BE2C (cell line): ENCODE measurements around the gene SKOR1.
A peak's percentile ranks its signal among the peaks of the same experiment; 100 is the strongest.

ENCODE experiments used
- DNase-seq: peaks from one replicate; pipeline ENCODE4 v3.0.0-alpha.2; 2020
- H3K27me3 ChIP-seq: fragments of 250-450 bp; sonication (Bioruptor Pico); 2 replicates; pipeline ENCODE4 v1.5.1; 2020; ENCODE audit warnings: mild to moderate bottlenecking
- H3K36me3 ChIP-seq: fragments of 250-450 bp; sonication (Bioruptor Pico); 2 replicates; pipeline ENCODE4 v1.5.1; 2020; ENCODE audit warnings: mild to moderate bottlenecking
- H3K4me1 ChIP-seq: fragments of 250-450 bp; sonication (Bioruptor Pico); 2 replicates; pipeline ENCODE4 v1.5.1; 2020
- H3K4me3 ChIP-seq: 2 replicates; pipeline ENCODE4 v1.5.1; 2011; ENCODE audit warnings: low read depth, low read length
- H3K9me3 ChIP-seq: fragments of 250-450 bp; sonication (Bioruptor Pico); 2 replicates; pipeline ENCODE4 v1.5.1; 2020
- TF ChIP-seq, protein P1 (sequence below): IDR thresholded peaks from 2 replicates; pipeline ENCODE4 v1.5.1; 2012; ENCODE audit warnings: mild to moderate bottlenecking, low read depth, low read length

SKOR1 gene

DNA sequence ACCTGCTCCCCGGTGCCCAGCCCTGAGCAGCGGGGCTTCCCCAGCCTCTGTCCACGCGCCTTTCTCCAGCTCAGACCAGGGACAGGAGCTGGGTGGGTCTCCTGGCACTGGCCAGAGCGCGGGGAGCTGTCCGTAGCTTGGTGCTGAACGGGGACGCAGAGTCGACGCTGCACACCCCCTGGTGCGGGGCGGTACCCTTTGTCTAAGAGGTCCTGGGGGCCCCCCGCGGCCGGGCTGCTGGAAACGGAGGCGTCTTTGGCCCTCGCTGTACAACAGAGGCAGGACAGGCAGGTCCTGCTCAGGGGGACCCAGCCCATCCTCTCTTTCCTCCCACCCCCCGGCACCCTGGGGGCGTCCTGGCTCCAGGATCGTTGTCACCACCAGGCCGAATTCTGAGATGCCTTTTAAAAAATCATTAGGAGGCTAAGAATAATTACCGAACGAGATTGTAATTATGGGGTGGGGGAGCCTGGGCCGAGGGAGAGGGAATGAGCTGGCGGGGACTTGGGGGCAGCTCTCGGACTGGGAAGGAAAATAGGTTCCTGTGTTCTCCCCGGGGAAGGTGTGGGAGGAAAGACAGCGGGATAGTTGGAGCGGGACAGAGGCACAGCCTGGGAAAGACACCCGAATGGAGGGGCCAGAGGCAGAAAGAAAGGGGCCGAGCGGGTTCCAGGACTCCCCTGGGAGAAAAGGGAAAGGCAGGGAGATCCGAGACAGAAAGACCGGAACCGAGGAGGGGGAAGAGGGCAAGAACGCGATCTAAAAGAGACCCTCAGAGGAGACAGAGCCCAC lies 4.1 kb upstream of the SKOR1 start:
- DNase-seq = no peak
- H3K4me1 ChIP-seq = no peaks in the 10 kb centered on the region
- H3K36me3 ChIP-seq = no peaks in the 10 kb centered on the region
- TF ChIP-seq, protein P1, sequence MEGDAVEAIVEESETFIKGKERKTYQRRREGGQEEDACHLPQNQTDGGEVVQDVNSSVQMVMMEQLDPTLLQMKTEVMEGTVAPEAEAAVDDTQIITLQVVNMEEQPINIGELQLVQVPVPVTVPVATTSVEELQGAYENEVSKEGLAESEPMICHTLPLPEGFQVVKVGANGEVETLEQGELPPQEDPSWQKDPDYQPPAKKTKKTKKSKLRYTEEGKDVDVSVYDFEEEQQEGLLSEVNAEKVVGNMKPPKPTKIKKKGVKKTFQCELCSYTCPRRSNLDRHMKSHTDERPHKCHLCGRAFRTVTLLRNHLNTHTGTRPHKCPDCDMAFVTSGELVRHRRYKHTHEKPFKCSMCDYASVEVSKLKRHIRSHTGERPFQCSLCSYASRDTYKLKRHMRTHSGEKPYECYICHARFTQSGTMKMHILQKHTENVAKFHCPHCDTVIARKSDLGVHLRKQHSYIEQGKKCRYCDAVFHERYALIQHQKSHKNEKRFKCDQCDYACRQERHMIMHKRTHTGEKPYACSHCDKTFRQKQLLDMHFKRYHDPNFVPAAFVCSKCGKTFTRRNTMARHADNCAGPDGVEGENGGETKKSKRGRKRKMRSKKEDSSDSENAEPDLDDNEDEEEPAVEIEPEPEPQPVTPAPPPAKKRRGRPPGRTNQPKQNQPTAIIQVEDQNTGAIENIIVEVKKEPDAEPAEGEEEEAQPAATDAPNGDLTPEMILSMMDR = no peak
- H3K27me3 ChIP-seq = peaks cover 86% of the 10 kb centered on the region
- H3K4me3 ChIP-seq = no peak overlapping the region
- no peaks in the 10 kb centered on the region for H3K9me3 ChIP-seq

DNA sequence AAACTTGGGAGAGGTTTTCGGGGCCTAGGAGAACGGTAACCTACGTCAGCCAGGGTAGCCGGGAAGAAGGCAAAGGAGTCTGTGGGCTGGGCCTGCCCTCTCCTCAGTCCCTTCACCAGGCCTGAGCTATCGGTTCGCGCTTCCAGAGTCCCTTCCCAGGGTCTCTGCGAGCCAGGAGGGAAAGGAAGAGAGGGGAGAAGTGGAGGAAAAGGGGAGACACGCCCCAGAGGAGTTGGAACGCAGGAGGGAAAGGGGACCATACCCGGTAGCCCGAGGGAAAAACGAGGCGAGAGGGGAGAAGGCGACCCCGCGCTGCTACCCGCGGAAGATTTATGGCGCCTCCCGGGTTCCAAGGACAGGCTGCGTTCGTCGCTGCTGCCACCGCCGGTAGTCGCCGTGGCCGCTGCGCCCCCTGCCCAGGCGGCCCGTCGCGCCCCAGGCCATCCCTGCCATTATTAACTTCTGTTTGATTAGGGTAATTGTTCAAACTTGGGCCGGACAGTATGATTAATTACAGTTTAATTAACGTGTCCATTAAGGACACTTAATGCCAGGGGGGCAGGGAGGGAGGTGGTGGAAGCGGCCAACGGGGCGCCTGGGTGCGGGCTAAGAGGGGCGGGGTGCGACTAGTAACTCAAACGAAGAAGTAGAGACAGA lies 3.4 kb upstream of the SKOR1 start:
- Histone ChIP-seq H3K27me3 (peaks cover 93% of the 10 kb centered on the region), H3K9me3 (no peaks in the 10 kb centered on the region), H3K4me1 (no peaks in the 10 kb centered on the region), H3K36me3 (no peaks in the 10 kb centered on the region), H3K4me3 (no peak overlapping the region)
- TF ChIP-seq, protein P1 = no peak
- no peak for DNase-seq

DNA sequence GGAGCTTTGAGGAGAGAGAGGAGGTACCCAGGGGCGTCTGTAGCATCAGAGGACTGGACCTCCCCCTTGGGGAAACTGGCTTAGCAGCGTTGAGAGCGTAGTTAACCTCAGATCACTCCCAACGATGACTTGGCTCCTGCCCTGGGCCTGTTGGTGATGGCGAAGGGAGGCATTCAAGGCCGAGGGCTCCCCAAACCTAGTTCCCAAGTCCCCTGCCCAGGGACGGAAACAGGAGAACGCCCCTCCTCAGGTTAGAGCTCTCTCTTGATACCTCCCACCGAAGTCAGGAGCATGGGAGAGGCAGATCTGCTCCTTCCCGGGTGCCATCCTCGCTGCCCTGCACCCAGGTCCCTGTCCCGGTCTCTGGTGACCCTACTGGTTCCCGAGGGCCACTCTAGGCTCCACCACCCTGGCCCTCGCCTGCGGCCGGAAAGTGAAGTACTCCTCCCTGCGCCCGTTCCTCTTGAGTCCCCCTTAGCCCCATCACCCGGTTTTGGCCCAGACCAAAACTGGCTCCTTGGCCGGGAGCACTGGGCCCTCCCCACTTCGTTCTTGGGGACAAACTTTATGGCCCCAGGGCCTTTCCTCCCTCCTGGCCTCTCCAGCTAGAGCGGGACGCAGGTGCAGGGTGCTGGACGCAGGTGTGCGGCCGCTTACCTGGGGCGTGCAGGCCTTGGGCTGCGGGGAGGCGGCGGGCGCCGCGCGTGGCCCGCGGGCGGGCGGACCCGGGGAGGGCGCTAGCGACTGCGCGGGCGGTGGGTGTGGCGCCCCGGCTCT lies 2.6 kb upstream of the SKOR1 start:
- TF ChIP-seq, protein P1 = no peak
- DNase-seq = no peak

DNA sequence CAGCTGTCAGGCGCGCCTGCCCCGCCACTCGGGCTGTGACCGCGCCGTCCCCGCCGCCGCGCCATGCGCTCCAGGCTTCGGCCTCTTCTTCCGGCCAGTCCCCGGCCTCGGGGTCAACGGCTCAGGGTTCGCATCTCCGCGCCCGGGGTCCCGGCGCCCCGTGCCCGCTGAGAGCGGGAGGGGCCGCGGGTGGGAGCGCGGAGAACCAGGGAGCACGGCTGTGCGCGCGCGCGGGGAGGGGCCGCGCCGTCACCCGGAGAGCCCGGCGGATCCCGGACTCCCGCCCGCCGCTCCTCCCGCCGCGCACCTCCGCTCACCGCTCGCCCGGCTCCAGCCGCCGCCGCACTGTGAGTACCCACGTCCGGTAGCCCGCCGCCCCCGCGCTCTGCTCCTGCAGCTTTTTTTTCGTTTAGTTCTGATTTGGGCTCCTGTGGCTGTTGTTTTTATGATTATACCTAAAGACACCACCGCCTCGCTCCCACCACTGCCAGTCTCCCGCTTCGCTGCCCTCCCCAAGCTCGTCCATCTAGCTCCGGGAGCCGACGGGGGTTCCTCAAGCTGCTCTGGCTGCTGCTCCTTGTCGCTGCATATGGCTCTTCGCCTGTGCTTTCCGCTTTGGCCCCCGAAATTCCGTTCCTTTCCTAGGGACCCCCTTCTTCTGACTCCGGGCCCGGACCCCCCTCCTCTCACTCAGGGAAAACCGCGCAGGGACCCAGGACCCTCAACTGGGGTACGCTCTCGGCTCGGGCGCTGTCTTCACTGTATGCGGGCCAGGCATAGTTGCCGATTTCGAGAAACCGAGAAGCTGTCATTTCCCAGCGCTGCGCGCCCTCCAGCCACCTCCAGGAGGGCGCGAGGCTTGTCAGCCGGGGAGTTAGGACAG lies 1.8 kb upstream of the SKOR1 start:
- TF ChIP-seq, protein P1 = peak; percentile 10; the same call in 1 of the 2 replicates
- H3K4me1 ChIP-seq = no peaks in the 10 kb centered on the region
- DNase-seq = no peak
- peak overlapping the region; percentile 32 for H3K4me3 ChIP-seq
- H3K27me3 ChIP-seq = peaks cover 96% of the 10 kb centered on the region
- no peaks in the 10 kb centered on the region for H3K36me3 ChIP-seq
- no peaks in the 10 kb centered on the region for H3K9me3 ChIP-seq

More for the DNA sequence above, 2.6 kb upstream of the SKOR1 start:
- peaks cover 95% of the 10 kb centered on the region for H3K27me3 ChIP-seq
- H3K4me3 ChIP-seq = no peak overlapping the region
- H3K9me3 ChIP-seq = no peaks in the 10 kb centered on the region
- no peaks in the 10 kb centered on the region for H3K4me1 ChIP-seq
- H3K36me3 ChIP-seq = no peaks in the 10 kb centered on the region

DNA sequence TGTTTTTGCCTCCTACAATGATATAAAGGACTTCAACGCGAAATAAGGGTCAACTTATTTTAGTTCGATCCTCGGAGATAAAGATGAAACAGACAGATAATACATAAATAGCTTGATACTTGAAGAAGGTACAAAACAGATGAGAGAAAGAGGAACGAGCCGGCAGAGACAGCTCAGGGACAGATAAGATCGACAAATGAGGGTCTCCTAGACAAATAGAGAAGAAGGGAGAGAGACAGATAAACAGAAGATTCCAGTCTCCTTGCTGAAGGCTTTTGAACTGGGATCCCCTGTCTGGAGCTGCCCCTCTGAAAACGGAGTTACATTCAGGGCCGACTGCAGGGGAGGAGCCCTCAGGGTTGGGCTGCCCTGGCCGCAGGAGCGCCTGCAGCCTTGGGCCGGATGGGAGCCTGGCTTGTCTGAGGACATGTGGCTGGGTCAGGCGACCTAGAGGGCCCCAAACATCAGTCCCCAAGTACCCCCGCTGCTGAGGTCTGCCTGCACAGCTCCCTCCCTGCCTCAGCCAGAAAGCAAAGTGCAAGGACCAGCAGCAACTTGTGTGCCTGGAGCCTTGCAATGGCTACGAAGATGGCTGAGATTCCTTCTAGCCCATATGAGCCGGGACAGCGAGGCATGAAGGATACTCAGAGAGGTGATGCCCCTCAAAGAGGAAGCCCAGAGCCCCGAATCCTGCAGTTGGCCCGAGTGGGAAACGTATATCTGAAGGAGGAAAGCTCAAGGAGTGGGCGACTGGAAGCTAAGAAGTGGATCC lies 926 bp upstream of the SKOR1 start:
- H3K4me3 ChIP-seq = peak overlapping the region; percentile 32; the same call in 1 of the 2 replicates

More for the DNA sequence above, 926 bp upstream of the SKOR1 start:
- DNase-seq = no peak
- Histone ChIP-seq H3K27me3 (peaks cover 100% of the 10 kb centered on the region), H3K36me3 (no peaks in the 10 kb centered on the region), H3K9me3 (no peaks in the 10 kb centered on the region), H3K4me1 (no peaks in the 10 kb centered on the region)
- TF ChIP-seq, protein P1 = no peak
